ENCODE measurements around the gene RNF126.
"Not testable (repeated sequence)": the region's sequence is repeated elsewhere in the genome, so short reads cannot be mapped to it uniquely, and the experiment has no call there.

The RNF126 gene

GRCh38 chr19:613732-614567 lies 49.1 kb downstream of the RNF126 start:
- DNase-seq (ENCODE audit: low read depth in 2 of 2), result no peak

- no peak for DNase-seq (ENCODE audit: low read depth in 2 of 2)
Measured at GRCh38 chr19:612941-613340, 50.1 kb downstream of the RNF126 start.

- DNase-seq (ENCODE audit: low read depth in 2 of 2), result peak; percentile 95
Measured at GRCh38 chr19:611481-611868, 51.5 kb downstream of the RNF126 start.

- peak; percentile 57 to 60 for DNase-seq (ENCODE audit: low read depth in 2 of 2)
Measured at GRCh38 chr19:610801-611480, 52.1 kb downstream of the RNF126 start.

- no peak for DNase-seq (ENCODE audit: low read depth in 2 of 2)
Measured at GRCh38 chr19:610071-610800, 52.8 kb downstream of the RNF126 start.

- no peak for DNase-seq (ENCODE audit: low read depth in 2 of 2)
Measured at GRCh38 chr19:609004-609346, 54.0 kb downstream of the RNF126 start.

GRCh38 chr19:608155-609003 lies 54.6 kb downstream of the RNF126 start:
- DNase-seq (ENCODE audit: low read depth in 2 of 2), result no peak

GRCh38 chr19:607301-608154 lies 55.5 kb downstream of the RNF126 start:
- no peak for DNase-seq (ENCODE audit: low read depth in 2 of 2)

- DNase-seq (ENCODE audit: low read depth in 2 of 2), result not testable (repeated sequence)
Measured at GRCh38 chr19:605061-605971, 57.7 kb downstream of the RNF126 start.

GRCh38 chr19:604355-604754 lies 58.7 kb downstream of the RNF126 start:
- no peak for DNase-seq (ENCODE audit: low read depth in 2 of 2)

- DNase-seq (ENCODE audit: low read depth in 2 of 2), result not testable (repeated sequence)
Measured at GRCh38 chr19:603779-604178, 59.2 kb downstream of the RNF126 start.

GRCh38 chr19:603302-603639 lies 59.7 kb downstream of the RNF126 start:
- DNase-seq (ENCODE audit: low read depth in 2 of 2), result not testable (repeated sequence)

GRCh38 chr19:602391-603301 lies 60.4 kb downstream of the RNF126 start:
- DNase-seq (ENCODE audit: low read depth in 2 of 2), result no peak

GRCh38 chr19:601790-602189 lies 61.2 kb downstream of the RNF126 start:
- no peak for DNase-seq (ENCODE audit: low read depth in 2 of 2)

- no peak for DNase-seq (ENCODE audit: low read depth in 2 of 2)
Measured at GRCh38 chr19:601310-601709, 61.7 kb downstream of the RNF126 start.

Measured in fibroblast of skin of left quadriceps (primary cell).